Measurements from ENCODE around the gene NCBP3.

NCBP3 gene

DNA sequence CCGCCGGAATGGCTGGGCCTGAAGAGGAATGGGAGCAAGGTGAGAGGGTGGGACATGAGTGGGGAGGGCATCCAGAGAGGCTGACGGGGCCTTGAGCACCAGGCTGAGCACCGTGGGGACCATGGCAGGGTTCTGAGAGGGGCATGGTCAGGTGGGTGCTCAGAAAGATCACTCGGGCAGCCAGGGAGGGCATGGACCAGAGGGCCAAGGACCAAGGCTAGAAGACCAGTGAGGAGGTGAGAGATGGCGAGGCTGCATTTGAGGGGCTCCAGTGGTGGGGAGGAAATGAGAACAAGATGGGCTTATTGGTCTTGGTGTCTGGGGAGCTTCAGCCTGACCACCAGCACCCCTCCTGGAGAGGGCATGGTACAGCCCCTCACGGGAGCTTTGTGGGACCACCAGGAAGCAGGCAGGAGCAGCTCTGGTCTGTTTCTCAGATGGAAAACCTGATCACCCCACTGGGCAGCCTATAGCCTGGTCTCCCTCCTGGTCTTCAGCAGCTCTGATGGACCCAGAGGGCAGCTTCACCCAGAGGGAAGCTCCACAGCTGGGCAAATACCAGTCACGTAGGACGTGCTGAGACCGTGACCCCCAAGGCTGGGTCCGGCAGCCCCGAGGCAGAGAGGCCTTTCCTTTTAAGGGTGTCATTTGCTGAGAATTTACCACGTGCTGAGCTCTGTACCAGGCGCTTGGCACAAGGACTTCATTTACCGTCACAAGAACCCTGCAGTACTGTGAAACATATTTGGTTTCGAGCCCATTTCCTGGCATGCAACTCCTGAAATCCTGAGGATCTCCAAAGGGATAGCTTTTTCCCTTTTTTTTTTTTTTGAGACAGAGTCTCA lies 11.4 kb upstream of the NCBP3 start:
- TF ChIP-seq SIN3A (IDR thresholded peaks at IDR 0.05; ENCODE audit: borderline replicate concordance, insufficient read depth, low read length): no peak
- no peak for TF ChIP-seq POLR2AphosphoS5 (IDR thresholded peaks at IDR 0.05; ENCODE audit: low read depth, low read length)
- TF ChIP-seq FOXP2 (optimal IDR thresholded peaks at IDR 0.05; ENCODE audit: borderline replicate concordance, extremely low read depth, extremely low read length, insufficient read depth): no peak
- no peak for TF ChIP-seq REST (IDR thresholded peaks at IDR 0.05; ENCODE audit: insufficient read depth in 1 of 2, low read depth in 2 of 2, low read length in 2 of 2)
- TF ChIP-seq TAF1 (IDR thresholded peaks at IDR 0.05; ENCODE audit: borderline replicate concordance, insufficient read depth, low read length): no peak

DNA sequence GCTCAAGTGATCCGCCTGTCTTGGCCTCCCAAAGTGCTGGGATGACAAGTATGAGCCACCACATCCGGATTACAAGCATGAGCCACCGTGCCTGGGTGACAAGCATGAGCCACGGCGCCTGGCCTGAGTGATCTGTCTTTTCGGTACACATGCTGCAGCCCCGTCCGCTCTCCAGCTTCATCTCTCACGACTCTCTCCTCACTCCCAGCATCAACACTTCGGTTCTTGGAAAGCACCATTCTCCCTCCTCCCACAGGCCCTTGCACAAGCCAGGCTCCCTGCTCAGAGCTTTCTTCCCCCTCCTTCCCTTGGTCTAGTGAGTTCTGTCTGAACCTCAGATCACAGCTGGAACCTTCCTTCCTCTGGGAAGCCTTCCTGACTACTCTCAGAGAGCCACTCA lies 6.5 kb upstream of the NCBP3 start:
- TF ChIP-seq POLR2AphosphoS5 (IDR thresholded peaks at IDR 0.05; ENCODE audit: low read depth, low read length) (no peak), SIN3A (IDR thresholded peaks at IDR 0.05; ENCODE audit: borderline replicate concordance, insufficient read depth, low read length) (no peak), FOXP2 (optimal IDR thresholded peaks at IDR 0.05; ENCODE audit: borderline replicate concordance, extremely low read depth, extremely low read length, insufficient read depth) (no peak), TAF1 (IDR thresholded peaks at IDR 0.05; ENCODE audit: borderline replicate concordance, insufficient read depth, low read length) (no peak), REST (IDR thresholded peaks at IDR 0.05; ENCODE audit: insufficient read depth in 1 of 2, low read depth in 2 of 2, low read length in 2 of 2) (no peak)

DNA sequence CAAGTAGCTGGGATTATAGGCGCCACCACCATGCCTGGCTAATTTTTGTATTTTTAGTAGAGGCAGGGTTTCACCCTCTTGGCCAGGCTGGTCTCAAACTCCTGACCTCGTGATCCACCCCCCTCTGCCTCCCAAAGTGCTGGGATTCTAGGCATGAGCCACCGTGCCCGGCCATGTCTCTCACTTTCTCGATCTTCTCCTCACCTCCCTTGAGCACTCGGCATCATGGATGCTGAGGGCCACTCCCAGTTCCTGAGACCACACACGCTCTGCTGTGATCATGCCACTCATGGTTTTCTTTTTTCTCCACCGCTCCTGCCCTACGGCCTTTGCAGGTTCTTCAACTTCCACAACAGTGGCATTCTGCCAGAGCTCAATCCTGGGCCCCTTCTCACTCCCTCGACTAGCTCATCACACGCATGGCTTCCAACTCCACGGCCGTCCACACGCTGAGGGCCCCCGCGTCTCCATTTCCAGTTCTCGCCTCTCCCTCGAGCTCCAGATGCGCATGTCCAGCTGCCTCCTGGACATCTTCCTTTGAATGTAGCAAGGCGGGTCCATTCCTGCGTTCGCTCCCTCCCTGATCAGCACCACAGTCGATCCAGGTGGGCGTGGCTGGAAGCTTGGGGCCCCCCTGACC lies 5.5 kb upstream of the NCBP3 start:
- no peak for TF ChIP-seq REST (IDR thresholded peaks at IDR 0.05; ENCODE audit: insufficient read depth in 1 of 2, low read depth in 2 of 2, low read length in 2 of 2)
- TF ChIP-seq TAF1 (IDR thresholded peaks at IDR 0.05; ENCODE audit: borderline replicate concordance, insufficient read depth, low read length): no peak
- no peak for TF ChIP-seq POLR2AphosphoS5 (IDR thresholded peaks at IDR 0.05; ENCODE audit: low read depth, low read length)
- TF ChIP-seq SIN3A (IDR thresholded peaks at IDR 0.05; ENCODE audit: borderline replicate concordance, insufficient read depth, low read length): no peak
- no peak for TF ChIP-seq FOXP2 (optimal IDR thresholded peaks at IDR 0.05; ENCODE audit: borderline replicate concordance, extremely low read depth, extremely low read length, insufficient read depth)

GRCh38 chr17:3848229-3848835 lies 2.3 kb upstream of the NCBP3 start:
- no peak for TF ChIP-seq POLR2AphosphoS5 (IDR thresholded peaks at IDR 0.05; ENCODE audit: low read depth, low read length)
- TF ChIP-seq TAF1 (IDR thresholded peaks at IDR 0.05; ENCODE audit: borderline replicate concordance, insufficient read depth, low read length): no peak
- no peak for TF ChIP-seq SIN3A (IDR thresholded peaks at IDR 0.05; ENCODE audit: borderline replicate concordance, insufficient read depth, low read length)
- no peak for TF ChIP-seq FOXP2 (optimal IDR thresholded peaks at IDR 0.05; ENCODE audit: borderline replicate concordance, extremely low read depth, extremely low read length, insufficient read depth)
- no peak for TF ChIP-seq REST (IDR thresholded peaks at IDR 0.05; ENCODE audit: insufficient read depth in 1 of 2, low read depth in 2 of 2, low read length in 2 of 2)

Data from PFSK-1 (cell line).